Activated T-helper 1 cell treated with anti-CD3 and anti-CD28 coated beads, Interleukin-2, amount 50 U/mL, for 16 hours (primary cell): ENCODE results near the gene BMPR2.

Source experiments
- DNase-seq, 2 donors: peaks; one replicate each; pipeline ENCODE4 v3.0.0-alpha.2; 2020; ENCODE audit warnings: low read depth in 1 of 2, low spot score in 1 of 2

Gene BMPR2

GRCh38 chr2:202589582-202589949 is 213.4 kb downstream of the BMPR2 start:
- no peak for DNase-seq

DNA sequence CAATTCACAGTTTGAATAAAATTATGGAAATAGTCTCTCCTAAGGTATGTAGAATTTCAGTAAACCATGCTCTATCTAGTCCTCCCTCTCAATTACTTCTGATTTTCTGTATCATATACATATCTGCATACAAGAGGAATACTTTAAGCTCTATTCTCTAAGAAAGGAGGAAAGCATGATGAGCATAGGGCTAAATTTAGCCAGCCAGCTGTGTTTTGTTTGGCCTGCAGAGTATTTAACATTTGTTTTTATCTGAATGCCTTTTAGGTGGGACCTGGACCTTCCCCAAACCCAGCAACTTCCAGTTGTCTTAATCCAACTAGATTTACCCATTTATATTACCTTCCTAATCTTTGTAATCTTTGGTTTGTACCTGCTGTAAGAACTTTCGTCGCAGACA is 216.4 kb downstream of the BMPR2 start:
- DNase-seq, result no peak

GRCh38 chr2:202599105-202599504 is 223.0 kb downstream of the BMPR2 start:
- DNase-seq, result no peak

- DNase-seq, result no peak
These were observed 223.8 kb downstream of the BMPR2 start for GRCh38 chr2:202599911-202600310.

DNA sequence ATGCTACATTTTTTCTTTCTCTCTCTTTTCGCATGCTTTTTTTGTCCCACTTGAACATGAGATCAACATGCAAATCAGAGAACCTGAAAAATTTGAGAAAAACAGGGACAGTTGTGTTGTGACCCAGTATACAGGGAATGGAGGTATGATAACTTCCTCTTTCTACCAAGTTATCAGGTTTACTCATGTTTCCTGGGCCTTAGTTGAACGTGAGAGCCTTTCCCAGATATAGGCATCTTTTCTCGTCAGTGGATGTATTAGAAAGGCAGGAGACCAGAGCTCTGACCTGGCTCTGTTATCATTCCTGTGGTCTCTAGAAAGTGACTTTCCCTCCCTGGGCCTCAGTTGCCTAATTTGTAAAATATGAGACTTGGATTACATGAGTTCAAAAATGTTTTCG is 228.6 kb downstream of the BMPR2 start:
- no peak for DNase-seq

DNA sequence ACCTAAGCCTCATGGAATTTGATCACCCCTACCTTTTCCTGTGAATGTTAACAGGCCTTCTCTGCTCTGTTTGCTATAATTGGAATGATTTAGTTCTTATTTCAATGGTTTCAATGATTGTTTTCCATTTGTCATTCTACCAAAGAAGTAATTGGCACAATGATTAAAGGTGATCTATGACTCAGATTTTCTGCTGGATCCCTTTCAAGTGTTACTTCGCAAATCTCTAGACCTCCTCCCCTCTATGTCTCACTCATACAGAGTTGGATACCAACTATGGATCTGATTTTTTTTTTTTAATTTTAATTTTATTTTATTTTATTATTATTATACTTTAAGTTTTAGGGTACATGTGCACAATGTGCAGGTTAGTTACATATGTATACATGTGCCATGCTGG is 229.0 kb downstream of the BMPR2 start:
- no peak for DNase-seq

- DNase-seq, result no peak
These were observed 232.2 kb downstream of the BMPR2 start for GRCh38 chr2:202608142-202608852.

DNA sequence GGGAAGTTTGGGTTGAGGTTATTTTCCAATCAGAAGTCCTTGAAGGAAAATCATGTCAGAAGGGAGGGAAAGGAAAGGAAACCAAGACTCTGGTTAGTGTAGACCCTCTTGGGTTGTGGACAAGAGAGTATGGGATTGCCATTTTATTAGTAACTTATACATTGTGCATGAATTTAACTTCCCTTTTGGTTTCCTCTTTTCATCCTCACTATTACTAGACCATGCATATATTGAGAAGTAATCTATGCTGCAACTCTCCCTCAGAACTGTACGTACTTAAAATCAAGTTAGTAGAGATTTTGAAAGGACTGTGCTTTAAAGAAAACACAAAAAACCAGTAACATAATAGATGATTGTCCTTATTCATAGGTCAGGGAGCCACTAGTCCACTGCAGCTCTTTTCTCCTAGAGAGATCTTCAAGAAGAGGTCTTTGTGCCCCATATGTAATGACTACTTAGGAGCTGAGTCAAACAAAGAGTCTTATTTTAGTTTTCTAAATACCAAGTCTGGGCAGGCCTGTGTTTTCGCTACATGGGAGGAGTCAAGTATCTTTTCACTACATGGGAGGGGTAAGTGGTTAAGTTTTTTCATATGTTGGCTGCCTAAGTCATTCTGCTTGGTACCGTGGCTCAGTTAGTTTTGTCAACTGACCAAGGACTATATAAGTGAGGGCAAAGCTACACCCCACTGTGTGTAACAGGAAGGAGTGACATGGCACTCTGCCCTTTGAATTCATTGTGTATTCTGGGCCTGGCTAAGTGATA is 233.4 kb downstream of the BMPR2 start:
- DNase-seq, result no peak

DNA sequence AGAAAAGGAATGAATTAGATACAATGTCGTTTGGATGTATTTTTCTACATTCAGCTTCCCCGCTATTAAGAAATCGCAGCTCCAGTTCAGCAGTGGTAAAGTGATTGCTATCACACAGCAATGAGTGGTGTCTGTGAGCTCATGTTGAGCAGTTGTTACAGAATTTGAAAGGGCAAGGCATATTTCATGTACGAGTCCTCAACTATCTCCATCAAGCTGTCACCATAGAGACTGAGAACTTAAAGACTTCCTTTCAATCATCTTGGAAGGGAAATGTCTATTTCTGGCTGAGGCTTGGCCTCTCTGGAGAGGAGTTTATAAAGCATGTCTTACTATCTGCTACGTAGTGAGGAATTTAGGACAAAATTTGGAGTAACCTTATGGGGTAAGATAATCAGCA is 234.3 kb downstream of the BMPR2 start:
- no peak for DNase-seq

DNA sequence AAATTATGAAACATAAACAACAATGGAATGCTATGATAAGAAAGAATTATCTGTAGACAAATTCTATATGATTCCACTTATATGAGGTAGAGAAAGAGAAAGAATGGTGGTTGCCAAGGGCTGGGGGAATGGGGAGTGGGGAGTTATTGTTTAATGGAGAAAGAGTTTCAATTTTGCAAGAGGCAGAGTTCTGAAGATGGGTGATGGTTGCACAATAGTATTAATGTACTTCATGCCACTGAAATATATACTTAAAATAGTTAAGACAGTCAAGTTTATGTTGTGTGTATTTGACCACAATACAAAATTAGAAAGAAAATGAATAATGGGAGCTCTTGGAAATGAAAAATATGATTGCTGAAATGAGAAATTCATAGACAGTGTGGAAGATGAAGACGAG is 236.0 kb downstream of the BMPR2 start:
- no peak for DNase-seq

DNA sequence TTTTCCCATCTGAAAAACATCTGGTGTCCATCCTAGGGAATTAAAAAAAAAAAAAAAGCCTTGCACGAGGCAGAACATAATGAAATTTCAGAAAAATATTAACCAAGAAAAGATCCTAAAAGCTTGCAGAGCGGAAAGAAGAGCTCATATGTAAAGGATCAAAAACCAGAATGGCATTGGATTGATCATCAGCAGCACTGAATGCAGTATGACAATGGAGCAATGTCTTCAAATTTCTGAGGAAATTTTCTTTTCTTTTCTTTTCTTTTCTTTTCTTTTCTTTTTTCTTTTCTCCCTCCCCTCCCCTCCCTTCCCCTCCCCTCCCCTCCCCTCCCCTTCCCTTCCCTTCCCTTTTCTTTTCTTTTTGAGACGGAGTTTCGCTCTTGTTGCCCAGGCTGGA is 237.4 kb downstream of the BMPR2 start:
- DNase-seq, result no peak
